Central memory CD4-positive, alpha-beta T cell (primary cell): ENCODE data around the gene HNRNPR.
"Not testable (repeated sequence)": the region's sequence is repeated elsewhere in the genome, so short reads cannot be mapped to it uniquely, and the experiment has no call there.

Experiments used
- DNase-seq: peaks from one replicate; pipeline ENCODE4 v3.0.0; 2022

Gene HNRNPR

DNA sequence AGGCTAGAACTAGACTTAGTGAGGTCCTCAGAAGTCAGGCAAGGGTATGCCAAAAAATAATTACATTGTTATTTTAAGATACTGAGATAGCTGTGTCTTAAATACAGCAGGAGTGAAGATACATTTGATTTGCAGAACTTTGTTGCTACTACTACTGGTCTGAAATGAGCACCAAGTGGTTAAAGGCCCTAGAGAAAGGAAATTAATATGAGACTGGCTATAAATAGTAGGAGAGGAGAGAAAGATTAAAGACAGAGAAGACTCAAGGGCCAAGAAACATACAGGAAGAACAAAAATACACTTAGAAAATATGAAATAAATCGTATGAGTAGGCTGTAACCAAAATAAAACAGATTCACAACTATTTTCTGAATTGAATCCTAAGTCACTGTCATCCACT lies 21.3 kb downstream of the HNRNPR start:
- DNase-seq: no peak

- not testable (repeated sequence) for DNase-seq
Measured at GRCh38 chr1:23310280-23310679, 33.8 kb downstream of the HNRNPR start.

- no peak for DNase-seq
Measured at GRCh38 chr1:23304140-23304620, 39.9 kb downstream of the HNRNPR start.

DNA sequence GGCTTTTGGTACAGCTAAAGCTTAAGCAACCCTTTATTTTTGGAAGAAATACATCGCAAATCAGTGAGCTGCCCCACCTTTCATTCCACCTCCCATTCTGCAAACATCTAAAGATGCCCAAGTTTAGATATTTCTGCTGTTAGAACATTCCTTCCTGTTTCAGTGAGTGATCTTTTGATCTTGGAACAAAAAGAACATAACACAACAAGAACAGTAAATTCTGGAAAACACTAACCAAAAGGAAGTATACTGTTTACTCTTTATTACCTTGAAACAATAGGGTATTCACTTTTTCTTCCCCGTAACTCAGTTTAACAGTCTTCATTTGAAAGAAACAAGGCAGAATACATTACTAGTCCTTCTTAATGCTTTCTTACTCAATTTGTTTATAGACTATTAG lies 40.6 kb downstream of the HNRNPR start:
- no peak for DNase-seq

DNA sequence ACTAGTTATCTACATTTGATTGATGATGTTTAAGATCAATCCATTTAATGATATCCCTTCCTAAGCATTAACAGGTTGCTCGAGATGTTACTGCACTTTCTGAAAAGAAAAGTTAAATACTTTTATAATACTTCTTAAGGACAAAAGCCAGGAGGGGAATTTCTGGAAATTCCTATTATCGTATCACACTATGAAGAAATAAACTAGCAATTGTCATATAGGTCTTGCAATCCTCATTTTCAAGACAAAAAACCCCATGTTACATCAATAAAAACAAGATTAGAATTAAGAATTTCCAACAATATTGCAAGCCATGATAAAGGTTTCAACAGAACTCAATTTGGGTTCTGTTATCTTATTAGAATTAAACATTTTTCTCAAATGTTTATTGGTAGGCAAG lies 47.2 kb downstream of the HNRNPR start:
- no peak for DNase-seq

- no peak for DNase-seq
Measured at GRCh38 chr1:23291706-23292105, 52.4 kb downstream of the HNRNPR start.

- no peak for DNase-seq
Measured at GRCh38 chr1:23290836-23291565, 53.1 kb downstream of the HNRNPR start.

DNA sequence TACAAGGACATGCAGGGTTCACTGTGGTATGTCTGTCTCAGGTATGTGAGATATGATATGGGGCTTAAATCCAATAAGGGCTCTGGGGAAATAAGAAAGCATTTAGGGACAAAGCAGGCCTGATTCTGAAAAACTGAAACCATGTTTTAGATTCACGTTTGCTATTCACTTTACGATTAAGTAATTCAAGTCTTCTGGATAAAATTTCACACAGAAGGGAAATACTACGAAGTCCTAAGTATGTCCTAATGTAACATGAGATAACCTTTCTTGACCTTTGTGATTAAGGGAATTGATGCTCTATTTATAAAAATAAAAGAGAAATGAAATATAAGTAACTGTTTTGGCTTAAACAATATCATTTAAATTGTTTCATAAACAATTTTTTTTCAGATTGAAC lies 55.4 kb downstream of the HNRNPR start:
- DNase-seq: no peak

DNA sequence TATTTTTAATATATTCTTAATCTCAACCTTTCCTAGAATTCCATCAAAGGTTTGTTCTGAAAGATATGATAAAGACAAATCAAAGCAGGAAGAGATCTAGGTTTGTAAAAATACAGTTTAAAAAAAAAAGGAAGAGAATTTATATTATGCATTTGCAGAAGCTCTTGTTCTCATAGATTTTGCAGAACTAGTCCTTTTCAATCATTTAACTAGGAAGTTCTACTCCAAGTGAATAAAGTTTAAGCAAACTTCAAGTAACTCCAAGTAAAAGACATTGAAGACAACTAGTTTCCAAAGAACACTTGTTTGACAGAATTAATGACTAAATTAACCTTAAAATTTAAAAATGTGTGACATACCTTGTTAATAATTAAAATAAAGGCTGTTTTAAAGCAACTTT lies 55.9 kb downstream of the HNRNPR start:
- DNase-seq: no peak

GRCh38 chr1:23286401-23286800 lies 57.7 kb downstream of the HNRNPR start:
- DNase-seq: no peak

DNA sequence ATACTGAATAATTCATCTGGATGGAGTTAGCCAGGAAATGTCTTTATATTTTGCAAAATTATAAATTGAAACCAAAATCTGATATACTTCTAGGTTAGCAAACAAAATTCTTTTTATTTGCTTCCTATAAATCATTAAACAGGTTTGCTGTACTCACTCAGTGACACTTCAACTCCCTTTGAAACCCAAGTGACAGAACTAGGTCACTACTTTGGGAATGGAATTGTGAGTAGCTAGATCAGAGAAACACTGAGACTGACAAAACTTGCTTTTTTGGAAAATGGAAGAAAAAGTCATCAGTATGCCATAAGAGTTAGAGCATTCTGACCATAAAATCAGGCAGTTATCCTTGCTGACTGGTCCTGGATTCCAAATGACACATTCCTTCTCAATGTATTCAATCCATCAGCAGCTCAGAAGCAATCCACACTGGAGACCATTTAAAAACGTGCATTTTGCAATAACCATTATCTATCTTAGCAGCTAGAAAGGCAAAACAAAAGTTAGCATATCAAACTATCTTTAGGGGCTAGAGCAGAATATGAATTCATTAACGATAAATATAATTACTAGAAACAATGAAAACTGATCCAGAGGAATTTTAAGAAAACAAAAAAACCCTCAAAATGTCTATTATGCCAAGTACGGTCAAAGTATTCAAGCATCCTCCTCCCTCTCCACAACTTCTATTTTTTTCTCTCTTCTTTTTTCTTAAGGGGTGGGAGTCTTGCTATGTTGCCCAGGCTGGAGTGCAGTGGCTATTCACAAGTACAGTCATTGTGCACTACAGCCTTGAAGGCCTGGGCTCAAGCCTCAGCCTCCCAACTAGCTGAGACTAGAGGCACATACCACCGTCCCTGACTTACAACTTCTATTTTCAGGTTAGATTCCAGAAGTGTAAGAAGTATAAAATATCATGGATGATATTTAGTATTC lies 60.1 kb downstream of the HNRNPR start:
- no peak for DNase-seq

GRCh38 chr1:23282957-23283356 lies 61.1 kb downstream of the HNRNPR start:
- DNase-seq: no peak

DNA sequence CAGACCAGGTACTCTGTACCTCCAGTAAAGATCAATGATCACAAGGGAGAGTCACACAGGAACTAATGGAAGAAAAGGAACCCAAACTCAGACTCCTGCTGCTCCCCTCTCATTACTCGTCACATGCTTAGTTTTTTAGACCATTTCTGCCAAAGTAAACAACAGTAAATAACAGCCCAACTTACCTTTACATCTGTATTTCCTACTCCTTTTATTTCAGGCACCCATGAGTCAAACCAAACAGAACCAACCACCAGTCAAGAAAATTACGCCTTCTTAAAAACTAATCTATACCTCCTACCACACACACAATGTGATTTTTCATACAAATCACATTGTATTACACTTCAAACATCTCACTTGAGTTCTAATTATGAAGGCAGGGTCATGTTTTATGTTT lies 65.4 kb downstream of the HNRNPR start:
- no peak for DNase-seq

- no peak for DNase-seq
Measured at GRCh38 chr1:23276531-23276930, 67.6 kb downstream of the HNRNPR start.

GRCh38 chr1:23274134-23274505 lies 70.0 kb downstream of the HNRNPR start:
- DNase-seq: no peak

DNA sequence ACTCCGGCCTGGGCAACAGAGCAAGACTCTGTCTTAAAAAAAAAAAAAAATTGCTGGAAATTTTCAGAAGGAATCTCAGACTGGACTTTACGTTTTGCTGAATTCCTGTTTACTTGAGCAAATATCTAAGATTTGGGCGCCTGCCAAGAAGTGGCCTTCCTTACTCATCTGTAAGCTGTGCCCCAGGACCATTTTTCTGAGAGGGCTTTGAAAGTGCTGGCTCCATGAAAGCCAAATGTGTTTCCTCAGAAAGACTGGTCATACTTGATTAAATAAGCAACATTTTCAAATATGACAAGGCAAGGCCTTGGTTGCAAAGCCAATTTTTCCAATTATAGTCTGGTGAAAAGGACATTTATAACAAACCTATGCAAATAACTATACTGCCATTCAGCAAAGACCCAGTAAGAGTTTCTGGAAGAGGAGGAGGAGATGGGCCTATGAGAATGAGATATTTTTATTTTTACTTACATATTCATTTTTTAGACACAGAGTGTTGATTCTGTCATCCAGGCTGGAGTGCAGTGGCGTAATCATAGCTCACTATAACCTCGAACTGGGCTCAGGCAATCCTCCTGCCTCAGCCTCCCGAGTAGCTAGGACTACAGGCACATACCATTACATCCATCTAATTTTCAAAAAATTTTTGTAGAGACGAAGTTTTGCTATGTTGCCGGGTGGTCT lies 70.5 kb downstream of the HNRNPR start:
- DNase-seq: no peak

DNA sequence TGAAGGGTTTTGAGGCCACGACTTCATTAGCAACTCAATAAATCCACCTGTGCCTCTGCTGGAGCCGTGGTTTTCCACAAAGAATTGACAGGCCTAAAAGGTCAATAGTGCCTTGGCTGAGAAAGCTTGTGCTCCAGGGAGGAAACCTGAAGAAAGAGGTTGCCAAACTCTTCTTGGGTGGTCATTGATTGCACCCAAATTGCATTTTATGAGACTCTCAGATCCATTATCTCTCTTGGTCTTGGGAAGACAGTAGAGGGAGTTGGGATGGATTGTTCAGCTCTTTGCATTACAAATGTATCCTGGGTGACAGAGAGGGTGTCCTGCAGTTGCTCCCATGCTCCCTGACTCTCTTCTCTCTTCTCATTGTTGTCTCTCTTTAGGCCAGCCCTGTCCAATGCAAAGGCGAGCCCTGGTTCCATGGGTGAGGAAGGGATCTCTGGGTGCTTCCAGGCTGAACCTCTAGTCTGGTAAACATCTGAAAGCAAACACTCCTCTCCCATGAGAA lies 80.7 kb downstream of the HNRNPR start:
- DNase-seq: no peak

DNA sequence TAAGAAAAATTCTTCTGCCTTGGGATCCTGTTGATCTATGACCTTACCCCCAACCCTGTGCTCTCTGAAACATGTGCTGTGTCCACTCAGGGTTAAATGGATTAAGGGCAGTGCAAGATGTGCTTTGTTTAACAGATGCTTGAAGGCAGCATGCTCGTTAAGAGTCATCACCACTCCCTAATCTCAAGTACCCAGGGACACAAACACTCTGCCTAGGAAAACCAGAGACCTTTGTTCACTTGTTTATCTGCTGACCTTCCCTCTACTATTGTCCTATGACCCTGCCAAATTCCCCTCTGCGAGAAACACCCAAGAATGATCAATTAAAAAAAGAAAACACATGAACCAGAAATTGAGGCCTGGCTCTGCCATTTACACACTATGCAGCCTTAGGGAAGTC lies 86.0 kb downstream of the HNRNPR start:
- DNase-seq: not testable (repeated sequence)

DNA sequence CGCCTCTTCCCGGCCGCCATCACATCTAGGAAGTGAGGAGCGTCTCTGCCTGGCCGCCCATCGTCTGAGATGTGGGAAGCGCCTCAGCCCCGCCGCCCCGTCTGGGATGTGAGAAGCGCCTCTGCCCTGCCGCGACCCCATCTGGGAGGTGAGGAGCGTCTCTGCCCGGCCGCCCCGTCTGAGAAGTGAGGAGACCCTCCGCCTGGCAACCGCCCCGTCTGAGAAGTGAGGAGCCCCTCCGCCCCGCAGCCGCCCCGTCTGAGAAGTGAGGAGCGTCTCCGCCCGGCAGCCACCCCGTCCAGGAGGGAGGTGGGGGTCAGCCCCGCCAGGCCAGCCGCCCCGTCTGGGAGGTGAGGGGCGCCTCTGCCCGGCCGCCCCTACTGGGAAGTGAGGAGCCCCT lies 86.7 kb downstream of the HNRNPR start:
- DNase-seq: not testable (repeated sequence)
